ENCODE results near the gene SLC25A46.
"Not testable (repeated sequence)": the region's sequence is repeated elsewhere in the genome, so short reads cannot be mapped to it uniquely, and the experiment has no call there.

The SLC25A46 gene

GRCh38 chr5:110738812-110739651, at the start of gene SLC25A46:
TSS of gene SLC25A46 (plus strand) at chr5:110739007. CDS start at chr5:110739120, 113 bp downstream.
- DNase-seq (ENCODE audit: low read depth in 2 of 2), result peak; percentile 69 to 76

GRCh38 chr5:110690587-110690986, 48.2 kb upstream of the SLC25A46 start:
- DNase-seq (ENCODE audit: low read depth in 2 of 2), result not testable (repeated sequence)

- not testable (repeated sequence) for DNase-seq (ENCODE audit: low read depth in 2 of 2)
These were observed 46.1 kb upstream of the SLC25A46 start for GRCh38 chr5:110692669-110693068.

DNA sequence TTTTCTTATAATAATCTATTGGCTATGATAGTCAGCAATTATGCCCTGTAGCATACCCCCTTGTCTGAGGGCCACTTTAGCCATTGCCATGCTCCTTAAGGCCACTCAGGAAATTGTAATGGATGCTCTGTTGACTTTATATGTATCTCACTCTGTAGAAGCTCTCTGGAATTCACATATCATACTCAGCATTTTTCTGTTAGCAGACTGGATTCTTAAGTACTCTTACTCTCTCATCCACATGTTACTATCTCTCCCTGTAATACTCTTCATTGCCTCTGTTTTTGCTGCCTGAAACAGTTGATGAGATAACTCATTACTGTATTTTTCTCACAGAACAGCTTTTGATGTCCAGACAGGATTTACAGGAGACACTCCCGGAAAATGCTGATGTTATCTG, 36.5 kb upstream of the SLC25A46 start:
- no peak for DNase-seq (ENCODE audit: low read depth in 2 of 2)

- no peak for DNase-seq (ENCODE audit: low read depth in 2 of 2)
These were observed 36.1 kb upstream of the SLC25A46 start for GRCh38 chr5:110702704-110703103.

DNA sequence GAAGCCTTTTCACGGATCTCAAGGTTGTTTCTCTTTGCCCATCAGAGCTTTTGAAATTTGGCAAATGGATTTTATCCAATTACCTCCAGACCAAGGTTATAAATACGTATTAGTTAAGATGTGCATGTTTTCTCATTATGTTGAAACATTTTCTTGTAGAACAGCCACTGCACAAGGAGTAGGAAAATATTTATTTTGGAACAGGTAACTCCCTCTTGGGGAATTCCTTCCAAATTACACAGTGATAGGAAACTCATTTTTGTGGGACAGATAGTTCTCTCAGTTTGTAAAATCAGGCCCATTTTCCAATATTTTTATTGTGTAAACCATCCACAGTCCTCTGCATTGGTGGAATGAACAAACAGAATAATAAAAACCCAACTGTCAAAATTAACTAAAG, 35.3 kb upstream of the SLC25A46 start:
- DNase-seq (ENCODE audit: low read depth in 2 of 2), result no peak

GRCh38 chr5:110705349-110705748, 33.5 kb upstream of the SLC25A46 start:
- no peak for DNase-seq (ENCODE audit: low read depth in 2 of 2)

DNA sequence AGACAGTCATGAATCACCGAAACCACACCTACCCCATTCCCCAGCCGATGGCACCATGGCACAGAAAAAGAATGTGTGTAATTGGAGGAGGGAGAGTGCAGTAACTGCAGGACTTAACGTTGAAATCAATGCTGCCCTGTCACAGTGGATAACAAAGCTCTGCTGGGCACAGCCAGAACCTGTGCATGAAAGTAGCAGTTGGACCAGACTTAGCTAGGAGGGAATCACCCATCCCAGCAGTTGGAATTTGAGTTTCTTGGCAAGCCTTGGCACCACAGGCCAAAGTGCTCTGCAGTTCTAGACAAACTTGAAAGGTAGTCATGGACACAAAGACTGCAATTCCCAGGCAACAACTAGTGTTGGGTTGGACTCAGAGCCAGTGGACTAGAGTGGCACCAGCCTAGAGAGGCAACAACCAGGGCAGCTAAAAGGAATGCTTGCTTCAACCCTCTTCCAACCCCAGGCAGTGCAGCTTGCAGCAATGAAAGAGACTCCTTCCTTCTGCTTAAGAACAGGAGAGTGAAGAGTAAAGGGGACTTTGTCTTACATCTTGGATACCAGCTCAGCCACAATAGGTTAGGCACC, 31.5 kb upstream of the SLC25A46 start:
- DNase-seq (ENCODE audit: low read depth in 2 of 2), result no peak

GRCh38 chr5:110716247-110717245, 22.3 kb upstream of the SLC25A46 start:
- DNase-seq (ENCODE audit: low read depth in 2 of 2), result no peak

DNA sequence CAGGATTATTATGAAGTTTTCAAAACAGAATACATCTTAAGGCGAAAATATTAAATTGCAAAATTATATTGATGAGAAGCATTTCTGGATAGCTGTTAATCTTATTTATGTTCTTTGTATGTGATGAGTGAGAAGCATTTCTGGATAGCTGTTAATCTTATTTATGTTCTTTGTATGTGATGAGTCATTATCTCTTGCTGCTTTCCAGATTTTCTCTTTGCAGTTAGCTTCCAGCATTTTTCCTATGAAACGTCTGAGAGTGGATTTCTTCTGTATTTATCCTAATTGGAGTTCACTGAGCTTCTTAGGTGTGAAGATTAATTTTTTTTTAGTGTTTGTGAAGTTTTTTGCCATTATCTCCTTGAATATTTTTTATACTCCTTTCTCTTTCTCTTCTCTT, 20.5 kb upstream of the SLC25A46 start:
- DNase-seq (ENCODE audit: low read depth in 2 of 2), result no peak

GRCh38 chr5:110726249-110727024, 12.4 kb upstream of the SLC25A46 start, which contains the start of gene TMEM232:
TSS of gene TMEM232 (minus strand) at chr5:110726671. CDS start at chr5:110667352, 59,319 bp downstream.
- peak; percentile 35 to 60 for DNase-seq (ENCODE audit: low read depth in 2 of 2)

DNA sequence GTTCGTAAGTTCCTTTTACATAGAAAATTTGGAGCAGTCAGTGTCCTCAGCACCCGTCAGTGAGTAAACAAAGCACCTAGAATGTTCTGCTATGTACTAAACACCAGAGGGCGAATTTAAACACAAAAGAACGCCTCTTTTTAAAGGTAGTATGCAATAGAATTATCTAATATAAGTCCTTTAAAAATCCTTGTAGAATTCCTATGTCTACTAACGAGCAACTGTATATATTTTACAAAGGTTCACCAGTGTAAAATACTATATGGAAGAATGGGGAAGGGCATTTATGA, 11.8 kb upstream of the SLC25A46 start:
- no peak for DNase-seq (ENCODE audit: low read depth in 2 of 2)

DNA sequence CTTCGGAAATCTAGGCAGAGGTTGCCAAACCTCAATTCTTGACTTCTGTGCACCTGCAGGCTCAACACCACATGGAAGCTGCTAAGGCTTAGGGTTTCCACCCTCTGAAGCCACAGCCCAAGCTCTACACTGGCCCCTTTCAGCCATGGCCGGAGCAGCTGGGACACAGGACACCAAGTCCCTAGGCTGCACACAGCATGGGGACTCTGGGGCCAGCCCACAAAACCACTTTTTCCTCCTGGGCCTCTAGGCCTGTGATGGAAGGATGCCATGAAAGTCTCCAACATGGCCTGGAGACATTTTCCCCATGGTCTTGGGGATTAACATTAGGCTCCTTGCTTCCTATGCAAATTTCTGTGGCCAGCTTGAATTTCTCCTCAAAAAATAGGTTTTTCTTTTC, 7.3 kb upstream of the SLC25A46 start:
- not testable (repeated sequence) for DNase-seq (ENCODE audit: low read depth in 2 of 2)

GRCh38 chr5:110734101-110734500, 4.7 kb upstream of the SLC25A46 start:
- no peak for DNase-seq (ENCODE audit: low read depth in 2 of 2)

GRCh38 chr5:110735556-110735955, 3.3 kb upstream of the SLC25A46 start:
- DNase-seq (ENCODE audit: low read depth in 2 of 2), result no peak

DNA sequence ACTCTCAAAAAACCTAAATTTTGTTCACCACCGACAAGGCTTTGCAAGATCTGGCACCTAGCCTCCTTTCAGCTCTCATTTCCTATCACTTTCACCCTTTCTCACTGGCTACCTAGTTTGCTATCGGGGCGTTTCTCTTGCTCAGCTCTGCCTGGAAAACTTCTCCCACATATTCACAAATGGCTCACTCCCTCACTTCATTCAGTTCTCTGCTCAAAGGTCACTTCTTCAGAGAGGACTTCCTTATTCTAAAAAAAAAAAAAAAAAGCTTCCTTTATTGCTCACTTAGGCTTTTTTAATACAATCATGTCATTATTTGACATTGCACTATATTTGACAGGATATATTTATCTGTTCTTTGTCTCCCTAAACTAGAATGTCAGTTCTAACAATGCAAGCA, 2.1 kb upstream of the SLC25A46 start:
- no peak for DNase-seq (ENCODE audit: low read depth in 2 of 2)

DNA sequence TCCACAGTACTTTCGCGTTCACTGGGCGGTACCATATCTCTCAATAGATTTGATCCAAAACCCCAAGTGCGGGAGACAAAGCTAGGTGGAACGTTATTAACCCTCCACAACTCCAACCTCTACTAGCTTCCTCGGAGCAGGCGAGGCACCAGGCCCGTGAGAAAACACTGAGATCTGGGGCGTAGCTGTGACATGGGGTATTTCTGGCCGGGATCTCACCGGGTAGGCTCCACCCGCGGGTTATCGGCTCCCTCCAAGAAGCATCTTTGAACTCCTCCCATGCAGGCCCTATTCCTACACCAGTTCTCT, 350 bp upstream of the SLC25A46 start:
- no peak for DNase-seq (ENCODE audit: low read depth in 2 of 2)

DNA sequence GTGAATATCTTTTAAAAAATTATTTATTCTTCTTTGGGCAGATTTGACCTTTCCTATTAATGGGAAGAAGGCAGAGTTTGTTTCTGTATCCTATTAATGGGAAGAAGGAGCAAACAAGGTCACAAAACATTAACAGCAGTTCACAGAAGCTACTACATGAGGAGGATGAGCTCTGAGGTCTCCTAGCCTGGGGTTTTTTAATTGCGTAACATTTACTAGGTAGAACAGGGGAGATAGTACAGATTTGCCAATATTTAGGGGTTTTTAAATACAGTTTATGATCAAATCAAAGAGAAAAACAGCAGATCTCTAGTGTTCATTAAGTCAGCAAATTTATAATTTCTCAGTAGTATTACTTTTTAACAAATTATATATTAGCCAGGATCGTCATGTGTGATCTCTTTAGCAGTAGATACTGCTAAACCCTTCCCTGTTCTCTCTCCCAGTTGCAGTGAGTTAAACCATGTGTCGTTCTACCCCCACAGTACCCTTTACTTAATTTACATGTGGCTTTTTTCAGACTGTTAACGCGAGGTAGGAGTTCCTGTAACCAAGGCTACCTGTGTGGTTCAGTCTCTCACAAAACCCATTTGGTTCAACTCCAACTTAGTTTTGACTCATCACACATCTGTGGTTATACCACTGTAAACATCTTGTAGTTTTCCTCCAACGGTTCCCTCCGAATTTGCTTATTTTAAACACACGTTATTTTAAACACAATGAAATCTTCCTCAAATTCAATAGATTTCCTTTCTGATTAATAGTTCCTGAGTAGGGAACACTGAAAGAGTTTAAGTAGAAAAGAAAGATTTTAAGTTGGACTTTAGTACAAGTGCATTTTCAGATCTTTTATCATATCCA, 13.3 kb downstream of the SLC25A46 start:
- DNase-seq (ENCODE audit: low read depth in 2 of 2), result peak in 1 of 2 donors; percentile 6

GRCh38 chr5:110752953-110753352, 14.1 kb downstream of the SLC25A46 start:
- no peak for DNase-seq (ENCODE audit: low read depth in 2 of 2)

DNA sequence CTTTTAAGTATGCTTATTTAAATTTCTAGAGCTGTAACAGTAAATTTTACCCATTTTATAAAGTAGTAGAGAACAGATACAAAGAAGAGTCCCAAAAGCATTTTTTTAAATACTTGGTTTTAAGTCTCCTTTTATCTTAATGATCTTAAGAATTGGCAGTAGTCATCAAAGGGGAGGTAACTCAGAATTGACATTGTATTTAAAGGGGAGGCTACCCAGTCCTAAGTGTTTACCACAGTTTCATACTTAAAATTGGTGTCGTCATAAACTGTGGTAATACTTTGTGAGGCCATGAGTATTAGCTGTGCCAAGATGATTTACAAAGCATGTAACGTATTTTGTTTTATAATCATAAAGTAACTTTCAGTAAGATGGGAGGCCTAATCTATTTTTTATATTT, 14.8 kb downstream of the SLC25A46 start:
- no peak for DNase-seq (ENCODE audit: low read depth in 2 of 2)

GRCh38 chr5:110754181-110754580, 15.4 kb downstream of the SLC25A46 start:
- DNase-seq (ENCODE audit: low read depth in 2 of 2), result no peak

All from stimulated activated CD8-positive, alpha-beta memory T cell treated with anti-CD3 and anti-CD28 coated beads, Interleukin-15, amount 100 ng/mL, for 4 hours (primary cell).